Gastrocnemius medialis (tissue), 4 donors: ENCODE results near the gene OPRM1. TPM values are rescaled to one million over a fixed set of nuclear protein-coding genes. Genes with fewer than 3 reads are reported as not detected.
A peak's percentile ranks its signal among the peaks of the same experiment; 100 is the strongest.

Experiments used
- ATAC-seq, 2 donors: fragments of 150-250 bp; one replicate each; pipeline ENCODE4 v1.9.1; 2016
- DNase-seq, 2 donors: peaks; one replicate each; pipeline ENCODE4 v3.0.0-alpha.2; 2019
- H3K27ac ChIP-seq, 4 donors: fragments of 200-600 bp; sonication (generic); 1 replicate in 1 of 4; 2 replicates in 3 of 4; pipeline ENCODE4 v1.5.1; 2016 to 2018; ENCODE audit warnings: mild to moderate bottlenecking in 2 of 4, moderate library complexity in 1 of 4
- H3K27me3 ChIP-seq, 3 donors: fragments of 200-600 bp; sonication (generic) in 2 of 3; 1 replicate in 1 of 3; 2 replicates in 2 of 3; pipeline versions ENCODE4 v1.5.1 to v1.6.0; 2016 to 2019; ENCODE audit warnings: mild to moderate bottlenecking in 1 of 3, moderate library complexity in 1 of 3
- H3K36me3 ChIP-seq, 2 donors: fragments of 200-600 bp; sonication (generic) in 1 of 2; one replicate each; pipeline ENCODE4 v1.5.1; 2017 to 2018
- H3K4me1 ChIP-seq, 2 donors: fragments of 200-600 bp; sonication (generic) in 1 of 2; one replicate each; pipeline ENCODE4 v1.5.1; 2016 to 2017; ENCODE audit warnings: mild to moderate bottlenecking in 2 of 2
- H3K4me3 ChIP-seq, 4 donors: fragments of 200-600 bp; sonication (generic) in 3 of 4; 1 replicate in 1 of 4; 2 replicates in 3 of 4; pipeline ENCODE4 v1.5.1; 2016 to 2019; ENCODE audit warnings: mild to moderate bottlenecking in 2 of 4
- H3K9me3 ChIP-seq, 3 donors: fragments of 200-600 bp; sonication (generic) in 2 of 3; 1 replicate in 1 of 3; 2 replicates in 2 of 3; pipeline ENCODE4 v1.5.1; 2016 to 2019
- POLR2A ChIP-seq, 2 donors: fragments of 450-650 bp; IDR thresholded peaks; one replicate each; pipeline ENCODE4 v1.6.1; 2017; ENCODE audit warnings: antibody characterized with exemption in 2 of 2, mild to moderate bottlenecking in 2 of 2, moderate library complexity in 2 of 2
- in situ Hi-C, 4 donors: fragments of 200-750 bp; cut with MboI; loops; one replicate each; pipeline versions ENCODE4 v1.15.0 to v1.8.0; 2017; ENCODE audit warnings: low sequenced_read_pairs in 4 of 4
- intact Hi-C: fragments of 100-400 bp; cut with DNase I; formaldehyde crosslinking; loops from one replicate; pipeline ENCODE4 v1.15.1; 2023; ENCODE audit warnings: low total_unique reads
- total RNA-seq, 4 donors: library from RNA; depleted of rRNA; stranded (reverse); fragments of >200 nt; gene quantifications; one replicate each; pipeline versions ENCODE4 v1.1.0 to v1.2.3, GENCODE V29; 2016
- TF ChIP-seq, protein P1 (sequence below), 5 experiments: fragments of 450-650 bp in 3 of 5; fragments of 200-600 bp in 2 of 5; sonication (generic) in 2 of 5; IDR thresholded peaks in 4 of 5; conservative IDR thresholded peaks in 1 of 5; 1 replicate in 4 of 5; 2 replicates in 1 of 5; pipeline ENCODE4 v1.5.1; 2016 to 2019; ENCODE audit warnings: antibody characterized with exemption in 5 of 5, mild to moderate bottlenecking in 3 of 5, moderate library complexity in 3 of 5

The OPRM1 gene
- total RNA-seq, 4 donors from 2014 or later: not detected

DNA sequence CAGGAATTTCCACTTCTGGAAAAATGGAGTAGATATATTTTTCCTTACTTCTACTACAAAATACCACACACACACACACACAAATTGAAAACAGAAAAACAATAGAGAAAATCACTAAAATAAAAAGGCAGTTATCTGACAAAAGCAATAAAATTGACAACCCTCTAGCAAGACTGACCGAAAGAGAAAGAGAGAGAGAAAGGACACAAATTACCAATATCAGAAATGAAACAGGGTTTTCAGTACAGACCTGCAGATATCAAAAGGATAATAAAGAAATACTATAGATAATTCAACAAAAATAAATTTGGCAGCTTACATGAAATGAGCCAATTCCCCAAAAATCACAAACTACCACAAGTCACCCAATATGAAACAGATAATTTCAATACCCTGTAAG lies 104.7 kb downstream of the OPRM1 start:
- DNase-seq (no peak), ATAC-seq (no peak)
- no peak for TF ChIP-seq POLR2A (IDR thresholded peaks at IDR 0.05)
- TF ChIP-seq, protein P1, sequence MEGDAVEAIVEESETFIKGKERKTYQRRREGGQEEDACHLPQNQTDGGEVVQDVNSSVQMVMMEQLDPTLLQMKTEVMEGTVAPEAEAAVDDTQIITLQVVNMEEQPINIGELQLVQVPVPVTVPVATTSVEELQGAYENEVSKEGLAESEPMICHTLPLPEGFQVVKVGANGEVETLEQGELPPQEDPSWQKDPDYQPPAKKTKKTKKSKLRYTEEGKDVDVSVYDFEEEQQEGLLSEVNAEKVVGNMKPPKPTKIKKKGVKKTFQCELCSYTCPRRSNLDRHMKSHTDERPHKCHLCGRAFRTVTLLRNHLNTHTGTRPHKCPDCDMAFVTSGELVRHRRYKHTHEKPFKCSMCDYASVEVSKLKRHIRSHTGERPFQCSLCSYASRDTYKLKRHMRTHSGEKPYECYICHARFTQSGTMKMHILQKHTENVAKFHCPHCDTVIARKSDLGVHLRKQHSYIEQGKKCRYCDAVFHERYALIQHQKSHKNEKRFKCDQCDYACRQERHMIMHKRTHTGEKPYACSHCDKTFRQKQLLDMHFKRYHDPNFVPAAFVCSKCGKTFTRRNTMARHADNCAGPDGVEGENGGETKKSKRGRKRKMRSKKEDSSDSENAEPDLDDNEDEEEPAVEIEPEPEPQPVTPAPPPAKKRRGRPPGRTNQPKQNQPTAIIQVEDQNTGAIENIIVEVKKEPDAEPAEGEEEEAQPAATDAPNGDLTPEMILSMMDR (IDR thresholded peaks at IDR 0.05 in 4 of 5, conservative IDR thresholded peaks at IDR 0.05 in 1 of 5): no peak
- H3K27ac ChIP-seq: no peak overlapping the region
- no peaks in the 10 kb centered on the region for H3K27me3 ChIP-seq
- intact Hi-C loops (loop anchor here (1.0 kb wide), 1 partner anchor 21 kb away; no protein-coding TSS in a partner anchor), in situ Hi-C loops (no loop called here)
- H3K9me3 ChIP-seq: no peaks in the 10 kb centered on the region
- no peak overlapping the region for H3K4me3 ChIP-seq
- H3K36me3 ChIP-seq: no peaks in the 10 kb centered on the region
- H3K4me1 ChIP-seq: no peaks in the 10 kb centered on the region

DNA sequence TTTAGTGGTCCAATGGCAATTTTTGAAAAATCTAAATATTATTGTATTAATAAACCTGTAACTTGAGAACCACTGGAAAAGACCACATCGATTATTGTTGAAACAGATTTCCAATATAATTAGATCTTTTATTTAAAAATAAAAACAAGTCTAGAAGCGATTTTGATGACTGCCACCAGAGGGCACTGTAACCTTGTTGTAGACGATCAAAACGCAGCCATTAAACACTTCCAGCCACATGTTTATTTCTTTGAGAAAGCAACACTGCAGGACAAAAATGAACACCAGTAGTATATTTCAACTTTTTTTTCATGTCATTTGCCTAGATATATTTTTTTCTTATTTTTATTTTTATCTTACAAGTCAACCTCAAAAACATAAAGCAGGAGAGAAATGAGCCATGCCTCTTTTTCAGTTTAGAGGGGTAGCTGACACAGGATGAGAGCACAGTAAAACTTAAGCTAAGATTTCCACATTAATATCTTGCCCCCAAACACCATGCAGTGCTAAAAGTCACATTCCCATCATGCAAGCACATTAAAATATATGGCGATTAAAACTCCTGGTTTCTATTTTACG lies 115.4 kb downstream of the OPRM1 start:
- in situ Hi-C loops (loop anchor here in 3 of 4 donors (5.0 to 25.0 kb wide), 4 partner anchors 120 to 260 kb away; no protein-coding TSS in a partner anchor), intact Hi-C loops (loop anchor here (1.0 to 2.0 kb wide), 2 partner anchors 122 to 255 kb away; no protein-coding TSS in a partner anchor)
- Histone ChIP-seq H3K27ac (no peak overlapping the region), H3K9me3 (no peaks in the 10 kb centered on the region), H3K4me1 (no peaks in the 10 kb centered on the region), H3K27me3 (no peaks in the 10 kb centered on the region), H3K36me3 (no peaks in the 10 kb centered on the region), H3K4me3 (no peak overlapping the region)
- TF ChIP-seq, protein P1 (IDR thresholded peaks at IDR 0.05 in 4 of 5, conservative IDR thresholded peaks at IDR 0.05 in 1 of 5): peak; percentile 58 to 79 (median 69)
- no peak for TF ChIP-seq POLR2A (IDR thresholded peaks at IDR 0.05)
- ATAC-seq (peak; percentile 42 to 51), DNase-seq (peak in 1 of 2 donors; percentile 25)

DNA sequence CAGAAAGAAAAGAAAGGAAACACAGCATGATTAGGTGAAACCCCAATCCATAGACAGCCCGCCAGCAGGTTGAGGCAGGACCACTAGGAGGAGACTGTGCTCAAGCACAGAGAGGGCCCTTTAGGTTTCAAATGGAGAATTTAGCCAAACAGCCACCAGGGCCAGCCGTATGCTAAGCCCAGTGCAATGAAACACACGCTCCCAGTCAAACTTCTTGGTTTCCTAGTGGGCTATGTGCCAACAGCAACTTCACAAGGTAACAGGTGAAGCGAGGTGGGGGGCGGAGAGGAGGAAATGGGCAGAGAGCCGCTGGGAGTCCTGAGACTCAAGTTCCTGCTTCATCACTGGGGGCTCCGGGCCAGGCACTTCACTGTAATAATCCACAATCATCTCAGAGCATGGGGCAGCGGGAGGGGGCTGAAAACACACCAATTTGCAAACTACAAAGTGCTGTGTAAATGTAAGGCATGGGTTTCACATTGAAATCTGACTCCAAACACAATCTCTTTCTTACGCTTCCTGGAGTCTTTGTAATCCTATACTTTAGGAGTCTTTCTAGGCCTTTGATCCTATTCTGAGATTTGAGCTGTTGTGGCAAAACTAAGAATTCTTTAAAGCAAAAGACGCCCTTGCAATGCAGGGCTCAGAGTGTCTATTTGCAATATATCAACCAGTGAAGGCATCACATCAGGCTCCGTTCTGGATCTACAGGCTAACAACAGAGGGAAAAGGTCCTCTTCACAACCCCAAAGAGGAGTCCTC lies 117.3 kb downstream of the OPRM1 start:
- DNase-seq: no peak
- no peaks in the 10 kb centered on the region for H3K4me1 ChIP-seq
- H3K36me3 ChIP-seq: no peaks in the 10 kb centered on the region
- intact Hi-C loops (no loop called here), in situ Hi-C loops (loop anchor here in 3 of 4 donors (5.0 to 25.0 kb wide), 5 partner anchors 116 to 258 kb away; no protein-coding TSS in a partner anchor)
- no peak overlapping the region for H3K27ac ChIP-seq
- ATAC-seq: no peak
- no peaks in the 10 kb centered on the region for H3K27me3 ChIP-seq
- TF ChIP-seq POLR2A (IDR thresholded peaks at IDR 0.05): no peak
- TF ChIP-seq, protein P1 (IDR thresholded peaks at IDR 0.05 in 4 of 5, conservative IDR thresholded peaks at IDR 0.05 in 1 of 5): peak in 2 of 5 experiments; percentile 10 to 15
- no peaks in the 10 kb centered on the region for H3K9me3 ChIP-seq
- H3K4me3 ChIP-seq: no peak overlapping the region

DNA sequence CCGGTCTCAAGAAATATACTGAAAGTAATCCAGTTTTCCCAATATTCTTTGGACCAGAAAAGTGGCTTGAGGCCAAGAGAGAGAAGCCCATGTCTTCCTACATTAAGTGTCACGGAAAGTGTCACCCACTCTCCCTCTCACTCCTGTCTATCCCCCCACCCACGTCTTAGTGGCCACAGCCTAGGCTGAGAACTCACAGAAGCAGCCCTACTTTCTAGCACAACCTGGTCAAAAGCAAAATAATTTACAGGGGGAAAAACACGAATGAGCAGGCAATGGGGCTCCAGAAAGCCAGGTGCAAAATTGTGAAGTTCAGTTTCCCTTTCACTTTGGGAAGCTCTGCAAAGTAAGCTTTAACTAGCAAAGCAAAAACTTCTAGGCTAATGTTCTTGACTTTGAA lies 118.0 kb downstream of the OPRM1 start:
- H3K4me3 ChIP-seq: peak overlapping the region in 2 of 4 donors; percentile 9 to 19
- no peak for ATAC-seq

More for the DNA sequence above, 118.0 kb downstream of the OPRM1 start:
- in situ Hi-C loops (loop anchor here in 3 of 4 donors (5.0 to 25.0 kb wide), 5 partner anchors 115 to 258 kb away; no protein-coding TSS in a partner anchor), intact Hi-C loops (no loop called here)
- H3K27ac ChIP-seq: no peak overlapping the region
- H3K27me3 ChIP-seq: no peaks in the 10 kb centered on the region
- no peaks in the 10 kb centered on the region for H3K9me3 ChIP-seq
- no peaks in the 10 kb centered on the region for H3K4me1 ChIP-seq
- no peaks in the 10 kb centered on the region for H3K36me3 ChIP-seq
- no peak for DNase-seq
- TF ChIP-seq, protein P1 (IDR thresholded peaks at IDR 0.05 in 4 of 5, conservative IDR thresholded peaks at IDR 0.05 in 1 of 5): no peak
- no peak for TF ChIP-seq POLR2A (IDR thresholded peaks at IDR 0.05)
